Measurements from ENCODE around the gene NUF2.

NUF2 gene

DNA sequence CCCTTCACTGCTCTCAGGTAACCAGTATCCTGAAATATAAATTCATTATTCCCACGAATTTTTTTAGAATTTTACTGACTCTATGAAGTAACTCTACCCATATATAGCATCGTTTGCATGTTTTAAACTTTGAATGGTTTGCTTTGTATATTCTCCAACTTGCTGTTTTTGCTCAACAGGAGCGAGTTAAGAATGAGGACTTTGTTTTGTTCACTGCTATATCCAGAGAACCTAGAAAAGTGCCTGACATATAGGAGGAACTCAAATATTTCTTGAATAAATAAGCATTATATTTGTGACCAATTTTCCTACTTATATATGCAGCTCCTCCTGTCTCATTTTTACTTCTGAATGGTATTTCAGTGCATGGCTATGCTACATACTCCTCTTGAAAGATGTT, 43.4 kb downstream of the NUF2 start:
- FAIRE-seq (no peak), DNase-seq (ENCODE audit: insufficient read length, low spot score) (no peak)
- no peak for TF ChIP-seq POLR2A (IDR thresholded peaks at IDR 0.05; ENCODE audit: low read depth, low read length)
- no peak for TF ChIP-seq PAX5 (IDR thresholded peaks at IDR 0.05; ENCODE audit: insufficient read depth, low read length, severe bottlenecking)
- TF ChIP-seq TAF1 (IDR thresholded peaks at IDR 0.05; ENCODE audit: low read depth, low read length) = no peak
- TF ChIP-seq SPI1 (IDR thresholded peaks at IDR 0.05; ENCODE audit: low read depth, low read length) = no peak
- TF ChIP-seq POU2F2 (IDR thresholded peaks at IDR 0.05; ENCODE audit: low read depth, low read length) = no peak
- TF ChIP-seq POLR2AphosphoS5 (IDR thresholded peaks at IDR 0.05; ENCODE audit: low read depth, low read length) = no peak

DNA sequence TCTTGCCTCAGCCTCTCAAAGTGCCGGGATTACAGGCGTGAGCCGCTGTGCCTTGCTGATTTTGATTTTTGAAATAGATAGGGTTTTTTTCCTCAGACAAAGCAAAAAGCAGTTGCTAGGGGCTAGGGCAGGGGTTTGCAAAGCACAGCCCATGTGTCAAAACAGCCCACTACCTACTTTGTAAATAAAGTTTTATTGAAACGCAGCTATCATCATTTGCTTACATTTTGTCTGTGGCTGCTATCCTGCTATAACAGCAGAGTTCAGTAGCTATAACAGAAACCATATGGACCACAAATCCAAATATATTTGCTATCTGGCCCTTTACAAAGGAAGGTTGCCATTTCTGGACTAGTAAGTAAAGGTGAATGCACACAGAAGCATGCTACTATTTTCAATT, 44.8 kb downstream of the NUF2 start:
- FAIRE-seq (no peak), DNase-seq (ENCODE audit: insufficient read length, low spot score) (no peak)
- no peak for TF ChIP-seq POLR2A (IDR thresholded peaks at IDR 0.05; ENCODE audit: low read depth, low read length)
- TF ChIP-seq POU2F2 (IDR thresholded peaks at IDR 0.05; ENCODE audit: low read depth, low read length) = no peak

DNA sequence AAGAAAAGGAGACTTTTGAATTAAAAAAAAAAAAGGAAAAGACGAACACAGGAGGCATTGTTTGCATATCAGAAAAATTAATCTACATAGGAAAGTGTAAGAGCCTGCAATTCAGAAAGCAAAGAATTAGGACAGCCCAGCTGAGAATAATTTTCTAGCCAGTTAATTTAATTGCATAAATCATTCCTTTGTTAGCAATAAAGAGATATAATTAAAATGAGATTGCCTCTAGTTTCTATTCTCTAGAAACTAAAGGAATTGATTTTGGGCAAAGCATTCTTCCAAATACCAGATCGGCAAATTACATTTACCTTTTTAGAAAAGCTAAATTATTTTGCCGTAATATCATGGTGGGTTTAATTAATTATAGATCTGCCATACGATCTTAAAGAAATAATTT, 46.0 kb downstream of the NUF2 start:
- TF ChIP-seq TAF1 (IDR thresholded peaks at IDR 0.05; ENCODE audit: low read depth, low read length) = no peak
- TF ChIP-seq POLR2AphosphoS5 (IDR thresholded peaks at IDR 0.05; ENCODE audit: low read depth, low read length) = no peak
- no peak for TF ChIP-seq POU2F2 (IDR thresholded peaks at IDR 0.05; ENCODE audit: low read depth, low read length)
- no peak for TF ChIP-seq SPI1 (IDR thresholded peaks at IDR 0.05; ENCODE audit: low read depth, low read length)
- no peak for TF ChIP-seq POLR2A (IDR thresholded peaks at IDR 0.05; ENCODE audit: low read depth, low read length)
- no peak for TF ChIP-seq PAX5 (IDR thresholded peaks at IDR 0.05; ENCODE audit: insufficient read depth, low read length, severe bottlenecking)
- no peak for DNase-seq (ENCODE audit: insufficient read length, low spot score)
- no peak for FAIRE-seq

DNA sequence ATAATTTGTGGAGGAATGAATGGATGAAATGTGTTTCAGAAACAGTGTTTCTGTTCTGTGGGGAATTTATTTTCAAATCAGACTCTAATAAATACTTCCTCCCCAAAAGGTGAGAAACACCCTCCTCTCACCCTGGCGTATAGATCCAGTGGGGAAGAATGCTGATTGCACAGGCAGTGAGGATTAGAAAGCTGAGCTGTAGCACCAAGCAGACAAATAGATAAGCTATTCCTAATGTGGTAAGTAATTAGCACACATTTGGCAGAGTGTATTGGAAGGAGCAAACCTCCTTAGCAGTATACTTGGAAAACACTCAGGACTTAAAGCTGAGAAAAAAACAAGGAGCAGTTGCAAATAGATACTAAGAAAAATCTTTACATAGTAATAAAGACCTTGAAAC, 50.8 kb downstream of the NUF2 start:
- TF ChIP-seq POU2F2 (IDR thresholded peaks at IDR 0.05; ENCODE audit: low read depth, low read length) = no peak
- TF ChIP-seq PAX5 (IDR thresholded peaks at IDR 0.05; ENCODE audit: insufficient read depth, low read length, severe bottlenecking) = no peak
- no peak for TF ChIP-seq POLR2A (IDR thresholded peaks at IDR 0.05; ENCODE audit: low read depth, low read length)
- no peak for TF ChIP-seq POLR2AphosphoS5 (IDR thresholded peaks at IDR 0.05; ENCODE audit: low read depth, low read length)
- TF ChIP-seq SPI1 (IDR thresholded peaks at IDR 0.05; ENCODE audit: low read depth, low read length) = no peak
- TF ChIP-seq TAF1 (IDR thresholded peaks at IDR 0.05; ENCODE audit: low read depth, low read length) = no peak
- FAIRE-seq = no peak
- DNase-seq (ENCODE audit: insufficient read length, low spot score) = no peak

DNA sequence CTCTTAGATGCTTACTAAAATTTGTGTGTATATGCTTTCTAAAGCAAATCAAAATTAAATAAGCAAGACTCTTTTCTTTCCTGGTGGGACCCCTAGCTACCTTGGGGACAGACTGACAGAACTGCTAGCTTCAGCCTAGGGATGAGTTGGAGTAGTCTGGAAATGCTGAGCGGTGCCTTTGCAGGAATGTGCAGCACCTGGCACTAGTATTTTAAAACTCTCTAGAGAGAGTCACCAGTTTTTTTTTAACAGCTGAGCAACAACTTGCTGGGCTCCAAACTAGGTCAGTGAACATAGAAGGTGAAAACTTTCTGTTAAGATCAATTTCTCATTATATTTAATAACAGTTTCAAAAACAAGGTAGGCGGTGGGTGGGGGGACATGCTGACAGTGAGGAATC, 56.8 kb downstream of the NUF2 start:
- TF ChIP-seq POLR2A (IDR thresholded peaks at IDR 0.05; ENCODE audit: low read depth, low read length) (no peak), PAX5 (IDR thresholded peaks at IDR 0.05; ENCODE audit: insufficient read depth, low read length, severe bottlenecking) (no peak), TAF1 (IDR thresholded peaks at IDR 0.05; ENCODE audit: low read depth, low read length) (no peak)
- no peak for DNase-seq (ENCODE audit: insufficient read length, low spot score)
- no peak for FAIRE-seq

DNA sequence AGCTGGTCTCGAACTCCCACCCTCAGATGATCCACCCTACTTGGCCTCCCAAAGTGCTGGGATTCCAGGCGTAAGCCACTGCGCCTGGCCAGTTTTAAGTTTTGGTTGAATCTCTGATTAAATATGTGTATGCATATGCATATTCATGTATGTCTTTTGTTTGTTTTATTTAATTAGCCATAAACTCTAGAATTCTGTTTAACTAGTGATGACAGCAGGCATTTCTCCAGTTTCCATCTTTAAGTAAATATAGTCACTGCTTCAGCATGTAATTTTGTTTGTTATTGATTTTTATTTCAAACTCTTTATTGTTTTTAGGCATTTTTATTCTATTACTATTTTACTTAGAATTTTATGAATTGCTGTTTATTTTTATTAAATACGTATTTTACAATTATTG, 58.0 kb downstream of the NUF2 start:
- TF ChIP-seq POU2F2 (IDR thresholded peaks at IDR 0.05; ENCODE audit: low read depth, low read length) (no peak), POLR2AphosphoS5 (IDR thresholded peaks at IDR 0.05; ENCODE audit: low read depth, low read length) (no peak), PAX5 (IDR thresholded peaks at IDR 0.05; ENCODE audit: insufficient read depth, low read length, severe bottlenecking) (no peak)
- DNase-seq (ENCODE audit: insufficient read length, low spot score) = no peak
- no peak for FAIRE-seq

DNA sequence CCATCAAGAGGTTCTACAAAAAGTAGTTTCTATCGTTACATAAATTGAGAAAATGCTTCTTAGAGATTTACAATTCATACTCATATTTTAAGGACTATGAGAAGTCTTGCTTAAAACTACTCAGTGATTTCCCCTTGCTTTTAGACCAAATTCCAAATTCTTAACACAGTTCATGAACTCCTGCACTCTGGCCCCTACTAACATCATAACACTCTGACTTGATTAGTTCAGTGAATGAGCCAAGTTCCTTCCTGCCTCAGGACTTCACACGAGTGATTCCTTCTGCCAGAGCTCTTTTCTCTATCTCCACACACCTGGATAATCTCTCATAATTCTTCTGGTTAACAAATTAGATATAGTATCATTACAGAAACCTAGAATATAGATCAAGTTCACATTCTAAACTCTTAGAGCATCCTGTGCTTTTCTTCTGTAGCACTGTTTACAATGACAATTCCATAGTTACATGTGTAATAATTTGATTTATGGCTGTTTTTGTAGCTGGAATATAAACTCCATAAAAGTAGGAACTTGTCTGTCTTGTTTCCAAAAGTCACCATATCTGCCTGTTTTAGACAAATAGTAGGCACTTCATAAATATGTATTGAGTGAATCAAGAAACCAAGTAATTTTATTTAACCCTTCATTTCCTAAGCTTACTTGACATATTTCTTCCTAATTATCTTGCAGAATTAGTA, 59.9 kb downstream of the NUF2 start:
- TF ChIP-seq SPI1 (IDR thresholded peaks at IDR 0.05; ENCODE audit: low read depth, low read length) = no peak
- no peak for TF ChIP-seq PAX5 (IDR thresholded peaks at IDR 0.05; ENCODE audit: insufficient read depth, low read length, severe bottlenecking)
- TF ChIP-seq POLR2AphosphoS5 (IDR thresholded peaks at IDR 0.05; ENCODE audit: low read depth, low read length) = no peak
- TF ChIP-seq TAF1 (IDR thresholded peaks at IDR 0.05; ENCODE audit: low read depth, low read length) = no peak
- no peak for TF ChIP-seq POLR2A (IDR thresholded peaks at IDR 0.05; ENCODE audit: low read depth, low read length)
- TF ChIP-seq POU2F2 (IDR thresholded peaks at IDR 0.05; ENCODE audit: low read depth, low read length) = no peak
- no peak for FAIRE-seq
- no peak for DNase-seq (ENCODE audit: insufficient read length, low spot score)

DNA sequence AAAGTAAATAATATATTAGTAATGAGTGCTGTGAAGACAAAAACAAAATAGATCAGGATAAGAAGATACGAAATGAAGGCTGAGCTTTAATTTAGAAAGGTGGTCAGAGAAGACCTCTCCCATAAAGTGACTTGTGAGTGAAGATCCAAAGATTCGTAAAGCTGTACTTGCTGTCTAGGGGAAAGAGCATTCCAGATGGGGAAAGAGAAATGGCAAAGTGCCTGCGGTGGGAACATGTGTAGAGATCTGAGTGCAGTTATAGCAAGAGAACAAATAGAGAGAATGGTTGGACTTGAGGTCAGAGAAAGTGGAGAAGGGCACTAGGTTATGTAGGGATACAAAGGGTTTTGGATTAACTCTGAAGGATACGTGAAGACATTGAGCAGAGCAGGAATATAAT, 60.6 kb downstream of the NUF2 start:
- DNase-seq (ENCODE audit: insufficient read length, low spot score) (no peak), FAIRE-seq (no peak)
- no peak for TF ChIP-seq POLR2AphosphoS5 (IDR thresholded peaks at IDR 0.05; ENCODE audit: low read depth, low read length)

DNA sequence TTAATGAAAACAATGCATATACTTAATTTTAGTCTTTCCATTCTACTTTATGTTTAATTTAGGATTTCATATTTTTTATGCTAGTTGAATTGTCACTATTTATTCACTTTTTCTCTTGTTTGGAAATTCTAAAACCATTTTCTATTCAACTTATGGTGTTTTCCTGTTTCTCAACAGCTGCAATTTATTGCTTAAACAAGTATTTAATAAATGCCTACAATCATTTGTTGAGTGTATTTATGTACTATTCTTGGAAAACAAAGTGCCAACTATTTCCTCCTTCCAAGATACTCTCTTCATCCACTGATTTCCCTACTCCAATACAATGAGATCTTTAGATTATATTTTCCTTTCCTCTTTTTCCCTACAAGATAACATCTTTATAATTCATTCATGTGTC, 65.4 kb downstream of the NUF2 start:
- FAIRE-seq (no peak), DNase-seq (ENCODE audit: insufficient read length, low spot score) (no peak)
- TF ChIP-seq POLR2A (IDR thresholded peaks at IDR 0.05; ENCODE audit: low read depth, low read length) (no peak), POU2F2 (IDR thresholded peaks at IDR 0.05; ENCODE audit: low read depth, low read length) (no peak), PAX5 (IDR thresholded peaks at IDR 0.05; ENCODE audit: insufficient read depth, low read length, severe bottlenecking) (no peak), TAF1 (IDR thresholded peaks at IDR 0.05; ENCODE audit: low read depth, low read length) (no peak), SPI1 (IDR thresholded peaks at IDR 0.05; ENCODE audit: low read depth, low read length) (no peak), POLR2AphosphoS5 (IDR thresholded peaks at IDR 0.05; ENCODE audit: low read depth, low read length) (no peak)

DNA sequence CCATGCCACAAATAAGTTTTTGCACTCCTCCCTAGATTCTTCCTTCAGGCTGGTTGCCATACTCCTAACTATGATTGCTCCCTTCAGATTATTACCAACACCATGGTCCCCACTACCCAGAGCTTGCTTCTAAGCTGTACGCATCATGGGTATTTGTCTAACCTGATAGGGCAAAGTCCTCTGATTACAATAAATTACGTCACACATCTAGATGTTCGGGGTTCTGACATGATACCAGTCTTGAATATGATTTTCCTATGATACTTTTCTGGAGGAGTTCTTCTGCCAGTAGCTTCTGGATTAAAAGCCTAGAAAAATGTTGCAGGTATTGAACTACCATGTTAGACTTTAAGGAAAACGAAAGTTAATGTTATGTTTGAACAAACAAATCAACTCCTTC, 67.2 kb downstream of the NUF2 start:
- TF ChIP-seq POU2F2 (IDR thresholded peaks at IDR 0.05; ENCODE audit: low read depth, low read length) (no peak), POLR2A (IDR thresholded peaks at IDR 0.05; ENCODE audit: low read depth, low read length) (no peak), TAF1 (IDR thresholded peaks at IDR 0.05; ENCODE audit: low read depth, low read length) (no peak), PAX5 (IDR thresholded peaks at IDR 0.05; ENCODE audit: insufficient read depth, low read length, severe bottlenecking) (no peak), SPI1 (IDR thresholded peaks at IDR 0.05; ENCODE audit: low read depth, low read length) (no peak), POLR2AphosphoS5 (IDR thresholded peaks at IDR 0.05; ENCODE audit: low read depth, low read length) (no peak)
- no peak for FAIRE-seq

More for the DNA sequence above, 67.2 kb downstream of the NUF2 start:
- DNase-seq (ENCODE audit: insufficient read length, low spot score) = no peak
